HK-2 (cell line): Measurements from ENCODE around the gene ATP11A.
A peak's percentile ranks its signal among the peaks of the same experiment; 100 is the strongest.
"Not testable (repeated sequence)": the region's sequence is repeated elsewhere in the genome, so short reads cannot be mapped to it uniquely, and the experiment has no call there.

Experiments
- DNase-seq: peaks from one replicate; pipeline ENCODE4 v3.0.0-alpha.2; 2018; ENCODE audit not compliant: unreplicated experiment

Gene ATP11A

GRCh38 chr13:112857914-112858490, 168.2 kb downstream of the ATP11A start:
- no peak for DNase-seq

- DNase-seq, result no peak
These were observed 169.4 kb downstream of the ATP11A start for GRCh38 chr13:112859128-112859816.

GRCh38 chr13:112859817-112860190, 170.0 kb downstream of the ATP11A start:
- peak; percentile 34 for DNase-seq

- DNase-seq, result no peak
These were observed 172.2 kb downstream of the ATP11A start for GRCh38 chr13:112861876-112862615.

- DNase-seq, result not testable (repeated sequence)
These were observed 173.5 kb downstream of the ATP11A start for GRCh38 chr13:112863356-112863755.

- not testable (repeated sequence) for DNase-seq
These were observed 175.6 kb downstream of the ATP11A start for GRCh38 chr13:112865478-112865877.

GRCh38 chr13:112867301-112867711, 177.5 kb downstream of the ATP11A start:
- no peak for DNase-seq

- DNase-seq, result no peak
These were observed 178.5 kb downstream of the ATP11A start for GRCh38 chr13:112868308-112868707.

- no peak for DNase-seq
These were observed 179.6 kb downstream of the ATP11A start for GRCh38 chr13:112869202-112870050.

GRCh38 chr13:112870051-112870331, 180.2 kb downstream of the ATP11A start:
- no peak for DNase-seq

GRCh38 chr13:112870737-112871287, 181.0 kb downstream of the ATP11A start:
- no peak for DNase-seq

GRCh38 chr13:112871742-112872141, 181.9 kb downstream of the ATP11A start:
- no peak for DNase-seq

GRCh38 chr13:112872657-112873631, 183.1 kb downstream of the ATP11A start:
- DNase-seq, result not testable (repeated sequence)

GRCh38 chr13:112873851-112874750, 184.3 kb downstream of the ATP11A start:
- DNase-seq, result peak; percentile 64

- DNase-seq, result no peak
These were observed 185.0 kb downstream of the ATP11A start for GRCh38 chr13:112874751-112875300.

- no peak for DNase-seq
These were observed 185.8 kb downstream of the ATP11A start for GRCh38 chr13:112875627-112876026.

- DNase-seq, result no peak
These were observed 186.6 kb downstream of the ATP11A start for GRCh38 chr13:112876305-112877000.

GRCh38 chr13:112877066-112877465, 187.2 kb downstream of the ATP11A start:
- no peak for DNase-seq

- no peak for DNase-seq
These were observed 187.7 kb downstream of the ATP11A start for GRCh38 chr13:112877539-112877938.
